ENCODE data around the gene BTBD2. TPM values are rescaled to one million over a fixed set of nuclear protein-coding genes. Genes with fewer than 3 reads are reported as not detected.

The BTBD2 gene
- total and polyA plus RNA-seq, 8 donors, result 33.9 to 46.4 (median 37.0) TPM

- Histone ChIP-seq H3K27me3 (no peaks in the 10 kb centered on the region), H3K4me1 (no peaks in the 10 kb centered on the region), H3K27ac (no peak overlapping the region), H3K9me3 (no peaks in the 10 kb centered on the region), H3K4me3 (no peak overlapping the region), H3K36me3 (peaks cover 0 to 3% (median 0%) of the 10 kb centered on the region in 3 donors)
- no peak for FAIRE-seq
- DNase-seq, result peak in 1 of 6 donors; percentile 75
- ATAC-seq, result no peak
- intact Hi-C loops (cut with DNase I), result no loop called here
- TF ChIP-seq CTCF (IDR thresholded peaks at IDR 0.05), result no peak
- WGBS, 2 donors, result 91 to 92% methylated on average over 24 to 26 of the region's 26 CpGs
Measured at GRCh38 chr19:1967087-1967608, 48.4 kb downstream of the BTBD2 start.

GRCh38 chr19:1962674-1963073 lies 52.8 kb downstream of the BTBD2 start:
- WGBS, 2 donors, result 95 to 96% methylated on average over 21 to 23 of the region's 23 CpGs
- TF ChIP-seq CTCF (IDR thresholded peaks at IDR 0.05), result no peak
- intact Hi-C loops (cut with DNase I), result no loop called here
- ATAC-seq, result no peak
- Histone ChIP-seq H3K36me3 (no peaks in the 10 kb centered on the region), H3K4me1 (no peaks in the 10 kb centered on the region), H3K27ac (no peak overlapping the region), H3K27me3 (no peaks in the 10 kb centered on the region), H3K4me3 (no peak overlapping the region), H3K9me3 (no peaks in the 10 kb centered on the region)
- FAIRE-seq, result no peak
- no peak for DNase-seq

GRCh38 chr19:1961000-1961883 lies 54.3 kb downstream of the BTBD2 start:
- H3K4me1 ChIP-seq, result no peaks in the 10 kb centered on the region
- H3K9me3 ChIP-seq, result no peaks in the 10 kb centered on the region
- no peak for TF ChIP-seq CTCF (IDR thresholded peaks at IDR 0.05)
- FAIRE-seq (no peak), DNase-seq (peak in 1 of 6 donors; percentile 52), ATAC-seq (peak in 1 of 4 donors; percentile 15)
- H3K27ac ChIP-seq, result no peak overlapping the region
- no peak overlapping the region for H3K4me3 ChIP-seq
- intact Hi-C loops (cut with DNase I), result no loop called here
- no peaks in the 10 kb centered on the region for H3K27me3 ChIP-seq
- 89 to 90% methylated on average over 42 of the region's 42 CpGs for WGBS, 2 donors
- H3K36me3 ChIP-seq, result no peaks in the 10 kb centered on the region

GRCh38 chr19:1959928-1960589 lies 55.5 kb downstream of the BTBD2 start:
- Histone ChIP-seq H3K4me3 (no peak overlapping the region), H3K4me1 (no peaks in the 10 kb centered on the region), H3K36me3 (no peaks in the 10 kb centered on the region), H3K27me3 (no peaks in the 10 kb centered on the region), H3K9me3 (no peaks in the 10 kb centered on the region), H3K27ac (no peak overlapping the region)
- TF ChIP-seq CTCF (IDR thresholded peaks at IDR 0.05), result no peak
- FAIRE-seq (no peak), DNase-seq (peak in 1 of 6 donors; percentile 50), ATAC-seq (no peak)
- intact Hi-C loops (cut with DNase I), result no loop called here
- WGBS, 2 donors, result 94% methylated on average over 32 of the region's 32 CpGs
